ENCODE data around the gene ZBTB32. TPM values are rescaled to one million over a fixed set of nuclear protein-coding genes. Genes with fewer than 3 reads are reported as not detected.

ZBTB32 gene
- total RNA-seq, 1 donor from 2014 or later: not detected

DNA sequence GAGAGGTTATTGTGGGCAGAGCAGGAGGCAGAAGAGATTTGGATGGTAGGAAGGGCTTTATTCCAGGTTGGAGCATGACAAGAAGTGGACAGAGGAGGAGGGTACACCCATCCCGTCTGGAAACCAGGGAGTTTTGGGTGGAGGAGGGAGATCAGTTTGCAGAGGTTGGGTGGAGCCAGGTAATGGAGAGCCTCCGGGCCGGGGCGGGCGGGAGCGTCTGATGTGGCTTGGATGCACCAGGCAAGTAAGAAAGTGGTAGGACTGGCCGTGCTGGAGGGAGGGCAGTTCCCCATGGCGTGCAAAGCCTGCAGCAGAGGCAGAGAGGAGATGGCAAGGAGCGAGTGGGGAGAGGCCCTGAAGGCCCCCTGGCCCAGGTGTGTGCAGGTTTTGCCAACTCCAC lies 27.0 kb downstream of the ZBTB32 start:
- H3K4me1 Mint-ChIP-seq: no peaks in the 10 kb centered on the region
- Histone ChIP-seq H2AFZ (replicated peaks) (no peak overlapping the region), H3K27ac (no peak overlapping the region), H3K27me3 (no peaks in the 10 kb centered on the region), H3K4me3 (no peak overlapping the region), H3K36me3 (no peaks in the 10 kb centered on the region), H3K79me2 (ENCODE audit: low read depth) (no peaks in the 10 kb centered on the region), H3K4me2 (no peak overlapping the region), H4K20me1 (ENCODE audit: low read depth) (no peaks in the 10 kb centered on the region), H3F3A (ENCODE audit: low read depth) (no peaks in the 10 kb centered on the region), H3K4me1 (no peaks in the 10 kb centered on the region), H3K9me3 (ENCODE audit: low read depth) (no peaks in the 10 kb centered on the region), H3K9ac (no peak overlapping the region)
- no peak overlapping the region for H3K27ac Mint-ChIP-seq
- H3K4me3 Mint-ChIP-seq: no peak overlapping the region
- H3K9me3 Mint-ChIP-seq: no peaks in the 10 kb centered on the region
- TF ChIP-seq EZH2phosphoT487 (IDR thresholded peaks at IDR 0.05): no peak
- TF ChIP-seq, protein P1, sequence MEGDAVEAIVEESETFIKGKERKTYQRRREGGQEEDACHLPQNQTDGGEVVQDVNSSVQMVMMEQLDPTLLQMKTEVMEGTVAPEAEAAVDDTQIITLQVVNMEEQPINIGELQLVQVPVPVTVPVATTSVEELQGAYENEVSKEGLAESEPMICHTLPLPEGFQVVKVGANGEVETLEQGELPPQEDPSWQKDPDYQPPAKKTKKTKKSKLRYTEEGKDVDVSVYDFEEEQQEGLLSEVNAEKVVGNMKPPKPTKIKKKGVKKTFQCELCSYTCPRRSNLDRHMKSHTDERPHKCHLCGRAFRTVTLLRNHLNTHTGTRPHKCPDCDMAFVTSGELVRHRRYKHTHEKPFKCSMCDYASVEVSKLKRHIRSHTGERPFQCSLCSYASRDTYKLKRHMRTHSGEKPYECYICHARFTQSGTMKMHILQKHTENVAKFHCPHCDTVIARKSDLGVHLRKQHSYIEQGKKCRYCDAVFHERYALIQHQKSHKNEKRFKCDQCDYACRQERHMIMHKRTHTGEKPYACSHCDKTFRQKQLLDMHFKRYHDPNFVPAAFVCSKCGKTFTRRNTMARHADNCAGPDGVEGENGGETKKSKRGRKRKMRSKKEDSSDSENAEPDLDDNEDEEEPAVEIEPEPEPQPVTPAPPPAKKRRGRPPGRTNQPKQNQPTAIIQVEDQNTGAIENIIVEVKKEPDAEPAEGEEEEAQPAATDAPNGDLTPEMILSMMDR (IDR thresholded peaks at IDR 0.05): no peak
- TF ChIP-seq EZH2 (IDR thresholded peaks at IDR 0.05): no peak
- peaks cover 10% of the 10 kb centered on the region for H3K27me3 Mint-ChIP-seq (ENCODE audit: insufficient read depth, low read depth)
- no peak for DNase-seq (ENCODE audit: low spot score)
- H3K36me3 Mint-ChIP-seq: peaks cover 38% of the 10 kb centered on the region

DNA sequence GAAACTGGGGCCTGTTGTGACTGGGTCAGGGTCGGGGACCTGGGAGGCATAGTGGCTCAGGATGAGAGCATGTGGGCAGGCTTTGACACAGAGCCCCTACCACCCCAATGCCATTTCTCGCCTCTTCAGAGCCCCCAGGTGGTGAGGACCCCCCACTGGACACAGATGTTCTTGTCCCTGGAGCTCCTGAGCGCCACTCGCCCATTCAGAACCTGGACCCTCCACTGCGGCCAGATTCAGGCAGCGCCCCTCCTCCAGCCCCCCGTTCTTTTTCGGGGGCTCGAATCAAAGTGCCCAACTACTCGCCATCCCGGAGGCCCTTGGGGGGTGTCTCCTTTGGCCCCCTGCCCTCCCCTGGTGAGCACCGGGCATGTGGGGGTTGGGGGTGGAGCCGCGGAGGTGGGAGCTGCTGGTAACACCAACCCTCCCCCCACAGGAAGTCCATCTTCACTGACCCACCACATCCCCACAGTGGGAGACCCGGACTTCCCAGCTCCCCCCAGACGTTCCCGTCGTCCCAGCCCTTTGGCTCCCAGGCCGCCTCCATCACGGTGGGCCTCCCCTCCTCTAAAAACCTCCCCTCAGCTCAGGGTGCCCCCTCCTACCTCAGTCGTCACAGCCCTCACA lies 27.5 kb downstream of the ZBTB32 start:
- no peaks in the 10 kb centered on the region for H3K4me1 Mint-ChIP-seq
- Histone ChIP-seq H3K4me1 (no peaks in the 10 kb centered on the region), H3K4me3 (no peak overlapping the region), H2AFZ (replicated peaks) (no peak overlapping the region), H3K27me3 (no peaks in the 10 kb centered on the region), H3K27ac (no peak overlapping the region), H3K36me3 (no peaks in the 10 kb centered on the region), H3K4me2 (no peak overlapping the region), H3F3A (ENCODE audit: low read depth) (no peaks in the 10 kb centered on the region), H4K20me1 (ENCODE audit: low read depth) (no peaks in the 10 kb centered on the region), H3K9me3 (ENCODE audit: low read depth) (no peaks in the 10 kb centered on the region), H3K9ac (no peak overlapping the region), H3K79me2 (ENCODE audit: low read depth) (no peaks in the 10 kb centered on the region)
- H3K36me3 Mint-ChIP-seq: peaks cover 40% of the 10 kb centered on the region
- no peak overlapping the region for H3K27ac Mint-ChIP-seq
- no peak for DNase-seq (ENCODE audit: low spot score)
- TF ChIP-seq, protein P1 (IDR thresholded peaks at IDR 0.05): no peak
- TF ChIP-seq EZH2 (IDR thresholded peaks at IDR 0.05): no peak
- no peak for TF ChIP-seq EZH2phosphoT487 (IDR thresholded peaks at IDR 0.05)
- H3K9me3 Mint-ChIP-seq: no peaks in the 10 kb centered on the region
- H3K4me3 Mint-ChIP-seq: no peak overlapping the region
- peaks cover 7% of the 10 kb centered on the region for H3K27me3 Mint-ChIP-seq (ENCODE audit: insufficient read depth, low read depth)

DNA sequence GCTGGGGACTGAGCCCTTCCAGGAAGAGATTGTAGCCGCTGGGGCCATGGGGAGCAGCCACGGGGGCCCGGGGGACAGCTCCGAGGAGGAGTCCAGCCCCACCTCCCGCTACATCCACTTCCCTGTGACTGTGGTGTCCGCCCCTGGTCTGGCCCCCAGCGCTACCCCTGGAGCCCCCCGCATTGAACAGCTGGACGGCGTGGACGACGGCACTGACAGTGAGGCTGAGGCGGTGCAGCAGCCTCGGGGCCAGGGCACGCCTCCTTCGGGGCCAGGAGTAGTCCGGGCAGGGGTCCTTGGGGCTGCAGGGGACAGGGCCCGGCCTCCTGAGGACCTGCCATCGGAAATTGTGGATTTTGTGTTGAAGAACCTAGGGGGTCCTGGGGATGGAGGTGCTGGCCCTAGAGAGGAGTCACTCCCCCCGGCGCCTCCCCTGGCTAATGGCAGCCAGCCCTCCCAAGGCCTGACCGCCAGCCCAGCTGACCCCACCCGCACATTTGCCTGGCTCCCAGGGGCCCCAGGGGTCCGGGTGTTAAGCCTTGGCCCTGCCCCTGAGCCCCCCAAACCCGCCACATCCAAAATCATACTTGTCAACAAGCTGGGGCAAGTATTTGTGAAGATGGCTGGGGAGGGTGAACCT lies 28.3 kb downstream of the ZBTB32 start:
- peaks cover 37% of the 10 kb centered on the region for H3K36me3 Mint-ChIP-seq
- H3K4me1 Mint-ChIP-seq: no peaks in the 10 kb centered on the region
- Histone ChIP-seq H3K9me3 (ENCODE audit: low read depth) (no peaks in the 10 kb centered on the region), H3K4me2 (no peak overlapping the region), H3K36me3 (no peaks in the 10 kb centered on the region), H3K4me3 (no peak overlapping the region), H3F3A (ENCODE audit: low read depth) (no peaks in the 10 kb centered on the region), H4K20me1 (ENCODE audit: low read depth) (no peaks in the 10 kb centered on the region), H3K27ac (no peak overlapping the region), H2AFZ (replicated peaks) (no peak overlapping the region), H3K9ac (no peak overlapping the region), H3K79me2 (ENCODE audit: low read depth) (no peaks in the 10 kb centered on the region), H3K4me1 (no peaks in the 10 kb centered on the region), H3K27me3 (no peaks in the 10 kb centered on the region)
- no peak overlapping the region for H3K4me3 Mint-ChIP-seq
- TF ChIP-seq, protein P1 (IDR thresholded peaks at IDR 0.05): no peak
- no peak for TF ChIP-seq EZH2 (IDR thresholded peaks at IDR 0.05)
- TF ChIP-seq EZH2phosphoT487 (IDR thresholded peaks at IDR 0.05): no peak
- H3K9me3 Mint-ChIP-seq: no peaks in the 10 kb centered on the region
- H3K27me3 Mint-ChIP-seq (ENCODE audit: insufficient read depth, low read depth): peaks cover 7% of the 10 kb centered on the region
- no peak overlapping the region for H3K27ac Mint-ChIP-seq
- DNase-seq (ENCODE audit: low spot score): no peak
